Activated T-helper 1 cell treated with Interleukin-2 at 50 U/mL for 16 hours (primary cell): ENCODE measurements around the gene NNT.
"Not testable (repeated sequence)": the region's sequence is repeated elsewhere in the genome, so short reads cannot be mapped to it uniquely, and the experiment has no call there.

Experiments
- DNase-seq: peaks from one replicate; pipeline ENCODE4 v3.0.0-alpha.2; 2020; ENCODE audit warnings: low read depth

Gene NNT

DNA sequence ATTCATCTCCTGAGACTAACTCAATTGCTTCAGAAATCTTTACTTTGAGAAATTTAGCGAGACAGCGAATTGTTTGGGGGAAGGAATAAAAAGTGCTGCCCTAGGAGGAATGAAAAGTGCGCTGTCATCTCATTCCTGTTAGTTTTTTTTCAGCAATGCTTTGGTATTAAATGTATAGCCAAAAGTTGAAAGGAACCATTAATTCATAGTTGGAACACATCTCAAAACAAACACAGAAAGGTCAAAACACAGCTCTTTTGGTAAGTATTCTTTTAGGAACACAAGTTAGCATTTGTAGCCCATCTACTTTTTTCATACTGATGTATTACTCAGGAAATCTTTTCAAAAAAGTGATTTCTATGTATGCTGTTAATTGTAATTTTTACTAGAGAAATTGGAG is 109.1 kb downstream of the NNT start:
- DNase-seq: no peak

DNA sequence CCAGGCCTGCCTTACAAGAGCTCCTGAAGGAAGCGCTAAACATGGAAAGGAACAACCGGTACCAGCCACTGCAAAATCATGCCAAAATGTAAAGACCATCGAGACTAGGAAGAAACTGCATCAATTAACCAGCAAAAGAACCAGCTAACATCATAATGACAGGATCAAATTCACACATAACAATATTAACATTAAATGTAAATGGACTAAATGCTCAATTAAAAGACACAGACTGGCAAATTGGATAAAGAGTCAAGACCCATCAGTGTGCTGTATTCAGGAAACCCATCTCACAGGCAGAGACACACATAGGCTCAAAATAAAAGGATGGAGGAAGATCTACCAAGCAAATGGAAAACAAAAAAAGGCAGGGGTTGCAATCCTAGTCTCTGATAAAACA is 116.8 kb downstream of the NNT start:
- not testable (repeated sequence) for DNase-seq

DNA sequence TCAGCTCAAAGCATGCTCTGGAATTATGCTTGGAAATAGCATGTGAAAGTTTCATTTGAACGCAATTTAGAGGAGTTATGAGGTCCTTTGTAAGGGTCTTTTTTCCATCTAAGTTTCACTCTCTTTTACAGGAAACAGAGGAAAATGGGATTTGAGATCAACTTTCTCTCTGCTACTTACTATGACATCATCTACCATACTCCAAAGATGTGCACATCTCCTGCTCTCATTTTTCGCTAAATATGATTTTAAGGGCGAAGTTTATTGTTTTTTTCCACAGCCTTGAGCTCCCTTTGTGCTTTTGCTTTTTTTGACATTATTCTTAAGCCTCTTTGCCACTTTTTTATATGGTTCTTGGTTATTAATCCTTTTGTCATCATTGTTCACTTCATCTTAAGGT is 125.6 kb downstream of the NNT start:
- DNase-seq: no peak

DNA sequence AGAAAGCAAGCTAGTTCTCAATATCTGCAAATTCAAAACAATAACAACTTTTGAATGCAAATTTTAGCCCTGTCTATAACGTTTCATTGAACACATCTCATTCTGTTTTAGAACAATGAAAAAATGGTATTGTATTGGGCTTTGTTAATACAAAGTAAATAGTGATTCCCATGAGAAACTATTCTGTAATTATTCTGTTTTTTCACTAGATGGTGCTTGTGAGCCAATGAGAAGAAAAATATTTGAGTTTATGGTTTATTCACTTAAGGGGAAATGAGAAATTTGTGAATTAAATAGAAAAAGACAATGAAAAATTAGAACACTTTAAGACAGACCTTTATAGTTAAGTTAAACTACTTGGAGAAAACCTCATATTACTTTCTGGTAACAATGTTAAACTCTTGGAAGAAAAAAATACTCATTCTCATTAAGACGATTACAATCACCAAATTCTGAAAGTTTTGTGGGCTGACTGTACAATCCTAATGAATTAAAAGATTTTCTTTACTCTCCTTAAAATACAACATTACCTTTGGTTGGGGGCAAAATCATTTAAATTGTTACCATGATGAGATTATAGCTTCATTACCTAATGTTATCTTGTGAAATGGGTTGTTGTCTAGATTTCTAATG is 127.0 kb downstream of the NNT start:
- no peak for DNase-seq

DNA sequence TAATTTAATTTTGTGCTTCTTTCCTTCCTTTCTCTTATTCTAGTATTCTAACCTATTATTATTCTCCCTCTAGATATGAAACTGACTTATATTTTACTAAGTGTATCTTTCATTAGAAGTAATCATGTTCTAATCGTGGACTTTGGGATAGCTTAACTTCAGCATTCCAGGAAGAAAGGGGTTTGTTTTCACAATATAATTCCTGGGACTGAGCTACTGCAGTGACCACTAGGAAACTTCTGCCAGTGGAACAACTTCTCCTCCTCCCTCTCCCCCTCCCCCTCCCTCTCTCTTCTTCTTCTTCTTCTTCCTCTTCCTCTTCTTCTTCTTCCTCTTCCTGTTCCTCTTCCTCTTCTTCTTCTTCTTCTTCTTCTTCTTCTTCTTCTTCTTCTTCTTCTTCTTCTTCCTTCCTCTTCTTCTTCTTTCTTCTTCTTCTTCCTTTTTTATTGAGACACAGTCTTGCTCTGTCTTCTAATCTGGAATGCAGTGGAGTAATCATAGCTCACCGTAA is 127.9 kb downstream of the NNT start:
- no peak for DNase-seq

DNA sequence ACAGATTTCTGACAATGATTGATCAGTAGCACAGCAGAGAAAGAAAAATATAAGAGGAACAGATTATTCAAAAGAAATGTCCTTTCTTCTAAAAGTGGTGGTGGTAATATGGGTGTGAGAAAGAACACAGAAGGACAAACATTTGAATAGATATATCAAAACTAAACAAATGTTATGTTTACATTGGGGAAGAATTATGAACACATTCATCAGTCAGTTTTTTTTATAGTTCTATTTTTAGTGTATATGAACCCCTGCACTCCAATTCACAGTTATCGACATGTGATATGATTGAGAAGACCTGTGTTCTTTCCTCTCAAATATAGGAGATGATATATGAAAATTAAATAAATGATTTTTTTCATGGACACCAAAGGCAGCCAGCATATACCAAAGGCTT is 128.6 kb downstream of the NNT start:
- DNase-seq: no peak

DNA sequence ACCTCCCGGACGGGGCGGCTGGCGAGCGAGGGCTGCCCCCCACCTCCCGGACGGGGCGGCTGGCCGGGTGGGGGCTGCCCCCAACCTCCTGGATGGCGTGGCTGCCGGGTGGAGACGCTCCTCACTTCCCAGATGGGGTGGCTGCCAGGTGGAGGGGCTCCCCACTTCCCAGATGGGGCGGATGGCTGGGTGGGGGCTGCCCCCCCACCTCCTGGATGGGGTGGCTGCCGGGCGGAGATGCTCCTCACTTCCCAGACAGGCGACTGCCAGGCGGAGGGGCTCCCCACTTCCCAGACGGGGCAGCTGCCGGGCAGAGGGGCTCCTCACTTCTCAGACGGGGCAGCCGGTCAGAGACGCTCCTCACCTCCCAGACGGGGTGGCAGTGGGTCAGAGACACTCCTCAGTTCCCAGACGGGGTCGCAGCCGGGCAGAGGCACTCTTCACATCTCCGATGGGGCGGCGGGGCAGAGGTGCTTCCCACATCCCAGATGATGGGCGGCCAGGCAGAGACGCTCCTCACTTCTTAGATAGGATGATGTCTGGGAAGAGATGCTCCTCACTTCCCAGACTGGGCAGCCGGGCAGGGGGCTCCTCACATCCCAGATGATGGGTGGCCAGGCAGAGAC is 143.1 kb downstream of the NNT start:
- not testable (repeated sequence) for DNase-seq

DNA sequence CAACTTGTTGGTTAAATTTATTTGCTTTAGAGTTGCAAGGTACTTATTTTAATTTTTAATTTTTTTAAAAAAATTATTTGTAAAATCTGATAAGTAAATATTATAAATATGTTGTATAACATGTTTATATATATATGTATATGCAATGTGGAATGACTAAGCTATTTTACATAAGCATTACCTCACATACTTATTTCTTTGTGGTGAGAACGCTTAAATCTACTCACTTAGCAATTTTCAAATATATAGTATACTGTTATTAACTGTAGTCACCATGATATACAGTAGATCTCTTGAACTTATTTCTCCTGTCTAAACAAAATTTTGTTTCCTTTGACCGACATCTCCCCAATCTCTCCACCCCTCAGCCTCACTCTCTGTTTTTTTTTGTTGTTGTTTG is 147.8 kb downstream of the NNT start:
- no peak for DNase-seq

DNA sequence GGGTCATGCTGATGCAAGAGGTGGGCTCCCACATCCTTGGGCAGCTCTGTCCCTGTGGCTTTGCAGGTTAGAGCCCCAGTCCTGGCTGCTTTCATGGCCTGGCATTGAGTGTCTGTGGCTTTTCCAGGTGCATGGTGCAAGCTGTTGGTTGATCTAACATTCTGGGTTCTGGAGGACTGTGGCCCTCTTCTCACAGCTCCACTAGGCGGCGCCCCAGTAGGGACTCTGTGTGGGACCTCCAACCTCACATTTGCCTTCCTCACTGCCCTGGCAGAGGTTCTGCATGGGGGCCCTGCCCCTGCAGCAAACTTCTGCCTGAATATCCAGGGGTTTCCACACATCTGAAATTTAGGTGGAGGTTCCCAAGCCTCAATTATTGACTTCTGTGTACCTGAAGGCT is 150.1 kb downstream of the NNT start:
- DNase-seq: no peak
